GM23338 (cell line): ENCODE measurements around the gene SMAD1.

Experiments used
- CREB1 ChIP-seq: fragments of 250-450 bp; sonication (Bioruptor Pico); IDR thresholded peaks from 2 replicates; pipeline ENCODE4 v1.5.0; 2020; ENCODE audit warnings: low read depth, mild to moderate bottlenecking, moderate library complexity
- EZH2 ChIP-seq: fragments of 200-600 bp; sonication (generic); IDR thresholded peaks from one replicate; pipeline ENCODE4 v1.8.0; 2017; ENCODE audit warnings: antibody characterized with exemption, mild to moderate bottlenecking, low read depth; ENCODE audit not compliant: unreplicated experiment
- EZH2phosphoT487 ChIP-seq: fragments of 200-600 bp; sonication (generic); IDR thresholded peaks from one replicate; pipeline ENCODE4 v1.8.1; 2018; ENCODE audit warnings: antibody characterized with exemption; ENCODE audit not compliant: unreplicated experiment
- JUNB ChIP-seq: IDR thresholded peaks from one replicate; pipeline ENCODE4 v1.6.1; 2016; ENCODE audit warnings: antibody characterized with exemption; ENCODE audit not compliant: unreplicated experiment
- NANOG ChIP-seq: IDR thresholded peaks from 2 replicates; pipeline ENCODE4 v1.6.1; 2016; ENCODE audit warnings: antibody characterized with exemption, borderline replicate concordance
- POLR2AphosphoS5 ChIP-seq: IDR thresholded peaks from 2 replicates; pipeline ENCODE4 v1.6.1; 2016; ENCODE audit warnings: antibody characterized with exemption, low read depth
- REST ChIP-seq: IDR thresholded peaks from one replicate; pipeline ENCODE4 v1.6.1; 2018; ENCODE audit warnings: antibody characterized with exemption; ENCODE audit not compliant: unreplicated experiment
- STAT1 ChIP-seq: IDR thresholded peaks from one replicate; pipeline ENCODE4 v1.6.1; 2016; ENCODE audit warnings: antibody characterized with exemption; ENCODE audit not compliant: unreplicated experiment
- ZNF114 ChIP-seq: fragments of 250-450 bp; sonication (Bioruptor Pico); IDR thresholded peaks from 2 replicates; pipeline ENCODE4 v1.5.0; 2020; ENCODE audit warnings: mild to moderate bottlenecking, moderate library complexity
- ZNF331 ChIP-seq: fragments of 250-450 bp; sonication (Bioruptor Pico); IDR thresholded peaks from 2 replicates; pipeline ENCODE4 v1.5.0; 2020; ENCODE audit warnings: low read depth, mild to moderate bottlenecking, moderate library complexity
- TF ChIP-seq, protein P1 (sequence below), 2 experiments: fragments of 200-600 bp in 1 of 2; sonication (generic) in 1 of 2; conservative IDR thresholded peaks; 2 replicates each; pipeline versions ENCODE4 v1.5.1 to v1.6.1; 2016 to 2017; ENCODE audit warnings: antibody characterized with exemption in 2 of 2, low read depth in 2 of 2, mild to moderate bottlenecking in 2 of 2, moderate library complexity in 1 of 2
- TF ChIP-seq, protein P2 (sequence below): IDR thresholded peaks from 2 replicates; pipeline ENCODE4 v1.6.1; 2016; ENCODE audit warnings: antibody characterized with exemption

GRCh38 chr4:145535202-145535601 is 53.5 kb downstream of the SMAD1 start:
- TF ChIP-seq, protein P1, sequence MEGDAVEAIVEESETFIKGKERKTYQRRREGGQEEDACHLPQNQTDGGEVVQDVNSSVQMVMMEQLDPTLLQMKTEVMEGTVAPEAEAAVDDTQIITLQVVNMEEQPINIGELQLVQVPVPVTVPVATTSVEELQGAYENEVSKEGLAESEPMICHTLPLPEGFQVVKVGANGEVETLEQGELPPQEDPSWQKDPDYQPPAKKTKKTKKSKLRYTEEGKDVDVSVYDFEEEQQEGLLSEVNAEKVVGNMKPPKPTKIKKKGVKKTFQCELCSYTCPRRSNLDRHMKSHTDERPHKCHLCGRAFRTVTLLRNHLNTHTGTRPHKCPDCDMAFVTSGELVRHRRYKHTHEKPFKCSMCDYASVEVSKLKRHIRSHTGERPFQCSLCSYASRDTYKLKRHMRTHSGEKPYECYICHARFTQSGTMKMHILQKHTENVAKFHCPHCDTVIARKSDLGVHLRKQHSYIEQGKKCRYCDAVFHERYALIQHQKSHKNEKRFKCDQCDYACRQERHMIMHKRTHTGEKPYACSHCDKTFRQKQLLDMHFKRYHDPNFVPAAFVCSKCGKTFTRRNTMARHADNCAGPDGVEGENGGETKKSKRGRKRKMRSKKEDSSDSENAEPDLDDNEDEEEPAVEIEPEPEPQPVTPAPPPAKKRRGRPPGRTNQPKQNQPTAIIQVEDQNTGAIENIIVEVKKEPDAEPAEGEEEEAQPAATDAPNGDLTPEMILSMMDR (conservative IDR thresholded peaks at IDR 0.05; ENCODE audit: low read depth in 2 of 2), result no peak
- TF ChIP-seq REST (no peak), EZH2 (no peak), CREB1 (CRISPR knock-in tag) (no peak), POLR2AphosphoS5 (no peak), JUNB (no peak), ZNF331 (CRISPR knock-in tag) (no peak), STAT1 (no peak), EZH2phosphoT487 (no peak), ZNF114 (CRISPR knock-in tag) (no peak), NANOG (no peak)
- TF ChIP-seq, protein P2, sequence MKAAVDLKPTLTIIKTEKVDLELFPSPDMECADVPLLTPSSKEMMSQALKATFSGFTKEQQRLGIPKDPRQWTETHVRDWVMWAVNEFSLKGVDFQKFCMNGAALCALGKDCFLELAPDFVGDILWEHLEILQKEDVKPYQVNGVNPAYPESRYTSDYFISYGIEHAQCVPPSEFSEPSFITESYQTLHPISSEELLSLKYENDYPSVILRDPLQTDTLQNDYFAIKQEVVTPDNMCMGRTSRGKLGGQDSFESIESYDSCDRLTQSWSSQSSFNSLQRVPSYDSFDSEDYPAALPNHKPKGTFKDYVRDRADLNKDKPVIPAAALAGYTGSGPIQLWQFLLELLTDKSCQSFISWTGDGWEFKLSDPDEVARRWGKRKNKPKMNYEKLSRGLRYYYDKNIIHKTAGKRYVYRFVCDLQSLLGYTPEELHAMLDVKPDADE, result no peak
